GM18511 (cell line): ENCODE results near the gene CES2.
A peak's percentile ranks its signal among the peaks of the same experiment; 100 is the strongest.
"Not testable (repeated sequence)": the region's sequence is repeated elsewhere in the genome, so short reads cannot be mapped to it uniquely, and the experiment has no call there.

Source experiments
- ATAC-seq: cut with Tn5 transposase; IDR thresholded peaks from one replicate; pipeline ENCODE4 v1.9.1; 2021; ENCODE audit warnings: mild to moderate bottlenecking, moderate library complexity; ENCODE audit not compliant: unreplicated experiment

CES2 gene, protein sequence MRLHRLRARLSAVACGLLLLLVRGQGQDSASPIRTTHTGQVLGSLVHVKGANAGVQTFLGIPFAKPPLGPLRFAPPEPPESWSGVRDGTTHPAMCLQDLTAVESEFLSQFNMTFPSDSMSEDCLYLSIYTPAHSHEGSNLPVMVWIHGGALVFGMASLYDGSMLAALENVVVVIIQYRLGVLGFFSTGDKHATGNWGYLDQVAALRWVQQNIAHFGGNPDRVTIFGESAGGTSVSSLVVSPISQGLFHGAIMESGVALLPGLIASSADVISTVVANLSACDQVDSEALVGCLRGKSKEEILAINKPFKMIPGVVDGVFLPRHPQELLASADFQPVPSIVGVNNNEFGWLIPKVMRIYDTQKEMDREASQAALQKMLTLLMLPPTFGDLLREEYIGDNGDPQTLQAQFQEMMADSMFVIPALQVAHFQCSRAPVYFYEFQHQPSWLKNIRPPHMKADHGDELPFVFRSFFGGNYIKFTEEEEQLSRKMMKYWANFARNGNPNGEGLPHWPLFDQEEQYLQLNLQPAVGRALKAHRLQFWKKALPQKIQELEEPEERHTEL

GRCh38 chr16:66935314-66936011 is at the start of gene CES2:
Gene CES2 (plus strand): TSS chr16:66935516. CDS start chr16:66935636, 120 bp downstream.
- no peak for ATAC-seq

DNA sequence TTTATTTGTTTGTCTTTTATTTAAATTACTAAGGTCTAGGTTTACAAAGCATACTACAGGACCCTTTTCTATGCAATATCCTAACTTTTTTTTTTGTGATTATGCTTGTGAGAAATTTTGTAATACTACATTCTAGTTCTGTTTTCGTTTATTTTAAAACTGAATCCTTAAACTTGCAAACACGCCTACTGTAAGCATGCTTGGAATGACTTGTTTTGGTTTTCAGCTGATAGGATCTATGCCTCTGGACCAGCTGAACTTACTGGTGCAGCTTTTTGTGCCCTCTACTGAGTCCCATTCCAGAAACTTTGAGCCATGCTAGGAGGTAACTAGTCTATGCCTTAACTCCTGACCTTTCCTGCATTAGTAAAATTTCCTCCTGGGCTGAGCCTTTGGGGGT is 49.0 kb upstream of the CES2 start:
- no peak for ATAC-seq

DNA sequence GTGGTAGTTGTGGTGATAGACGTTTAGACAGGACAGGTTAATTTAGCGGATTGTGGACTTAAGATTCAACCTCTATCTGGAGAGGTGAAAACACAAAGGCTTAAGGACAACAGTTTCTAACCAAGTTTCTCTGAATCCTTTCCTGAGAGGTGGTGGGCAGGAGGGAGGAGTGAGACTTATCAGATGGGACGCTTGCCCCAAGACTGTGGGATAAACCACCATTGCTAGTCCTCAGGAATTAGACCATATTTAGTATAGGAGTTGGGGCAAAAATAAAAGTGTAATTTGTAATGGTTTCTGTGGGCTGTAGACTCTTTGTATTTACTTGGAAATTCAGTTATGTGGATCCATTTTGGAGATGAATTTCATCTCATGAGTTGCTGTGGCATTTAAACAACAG is 48.4 kb upstream of the CES2 start:
- no peak for ATAC-seq

DNA sequence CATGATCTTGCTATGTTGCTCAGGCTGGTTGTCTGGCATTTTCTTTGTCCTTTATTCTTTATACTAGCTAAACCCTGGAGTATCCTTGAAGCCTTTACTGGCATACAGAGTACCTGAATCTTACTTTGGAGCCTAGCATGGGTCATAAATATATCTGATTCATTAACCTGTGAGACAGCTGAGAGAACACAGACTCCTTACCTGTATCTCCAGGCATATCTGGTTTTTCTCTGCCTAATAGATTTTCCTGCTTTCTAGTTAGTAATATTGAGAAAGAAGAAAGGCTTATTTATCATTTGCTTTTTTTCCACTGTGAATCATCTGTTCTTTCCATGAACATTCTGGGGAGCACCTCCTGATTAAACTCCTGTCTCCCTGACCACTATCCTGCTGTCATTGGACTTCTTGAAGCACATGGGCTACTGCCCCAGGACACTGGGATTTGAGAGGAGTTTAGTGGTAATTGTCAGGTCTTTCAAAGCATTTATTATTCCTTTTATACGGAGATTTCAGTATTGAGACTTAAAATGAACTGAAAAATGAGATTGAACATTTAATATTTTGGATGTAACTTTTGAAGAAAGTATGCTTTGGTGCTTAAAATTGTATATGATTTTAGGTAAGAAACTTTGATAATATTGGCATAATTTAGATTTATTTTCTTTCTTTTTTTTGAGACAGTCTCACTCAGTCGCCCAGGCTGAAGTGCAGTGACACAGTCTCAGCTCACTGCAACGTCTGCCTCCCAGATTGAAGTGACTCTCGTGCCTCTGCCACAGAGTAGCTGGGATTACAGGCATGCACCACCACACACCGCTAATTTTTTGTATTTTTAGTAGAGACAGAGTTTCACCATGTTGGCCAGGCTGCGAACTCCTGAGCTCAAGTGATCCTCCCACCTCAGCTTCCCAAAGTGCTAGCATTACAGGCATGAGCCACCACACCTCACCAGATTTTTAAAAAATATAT is 46.4 kb upstream of the CES2 start:
- no peak for ATAC-seq

- ATAC-seq = no peak
Observed at GRCh38 chr16:66889622-66890021, 45.7 kb upstream of the CES2 start.

GRCh38 chr16:66890799-66891198 is 44.5 kb upstream of the CES2 start:
- ATAC-seq = no peak

GRCh38 chr16:66891360-66891759 is 44.0 kb upstream of the CES2 start:
- no peak for ATAC-seq

GRCh38 chr16:66891797-66892196 is 43.5 kb upstream of the CES2 start:
- ATAC-seq = no peak

DNA sequence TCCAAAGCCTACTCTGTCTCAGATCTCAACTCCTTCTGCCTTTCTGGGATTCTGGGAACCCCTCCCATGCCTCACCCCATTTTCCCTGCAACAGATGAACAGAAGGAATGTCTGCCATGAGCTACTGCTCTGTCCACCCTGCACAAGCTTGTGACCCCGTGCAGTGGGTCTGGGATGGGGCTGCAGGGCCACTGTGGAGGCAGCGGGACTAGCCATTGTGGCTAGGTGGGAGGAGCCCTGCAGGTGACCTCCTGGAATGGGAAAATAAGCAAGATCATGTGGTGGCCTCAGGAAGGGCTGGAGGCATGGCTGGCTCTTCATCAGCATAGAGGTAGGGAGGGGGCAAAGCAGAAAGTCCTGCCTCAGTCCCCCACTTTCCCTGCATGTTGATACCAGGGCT is 41.3 kb upstream of the CES2 start:
- ATAC-seq = no peak

DNA sequence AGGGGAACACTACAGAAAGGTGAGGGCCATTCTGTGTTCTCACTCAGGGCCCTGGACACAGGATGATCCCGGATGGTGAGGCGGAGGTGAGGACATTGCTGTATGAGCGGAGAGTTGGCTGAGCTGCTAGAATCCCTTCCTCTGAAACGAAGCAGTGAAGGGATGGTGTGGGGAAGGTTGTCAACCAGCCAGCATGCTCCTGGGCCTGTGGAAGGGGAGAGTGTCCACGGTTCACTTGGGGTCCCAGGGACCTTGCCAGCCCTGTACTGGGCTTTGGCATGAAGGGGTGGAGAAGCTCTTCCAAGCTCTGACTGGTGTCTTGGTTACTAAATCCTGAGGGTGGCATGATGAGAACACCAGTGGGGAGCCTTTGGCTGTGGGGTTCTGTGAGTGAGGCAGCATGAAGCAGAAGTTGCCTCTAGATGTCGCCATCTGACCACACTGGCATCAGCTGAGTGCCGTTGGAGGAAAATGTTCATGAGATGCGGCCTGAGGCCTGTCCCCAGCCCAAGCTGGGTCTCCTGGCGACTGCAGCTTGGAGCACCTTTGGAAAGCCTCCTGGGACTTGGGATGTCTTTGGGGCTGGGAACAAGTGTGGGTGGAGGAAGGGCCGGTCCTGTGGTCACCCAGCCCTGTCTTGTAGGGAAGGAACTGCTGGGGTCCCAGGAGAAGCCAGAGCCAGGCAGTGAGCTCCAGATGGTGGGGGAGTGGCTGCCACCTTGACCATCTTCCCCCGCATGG is 40.2 kb upstream of the CES2 start:
- ATAC-seq = peak; percentile 59

- no peak for ATAC-seq
Observed at GRCh38 chr16:66895689-66895979, 39.7 kb upstream of the CES2 start.

DNA sequence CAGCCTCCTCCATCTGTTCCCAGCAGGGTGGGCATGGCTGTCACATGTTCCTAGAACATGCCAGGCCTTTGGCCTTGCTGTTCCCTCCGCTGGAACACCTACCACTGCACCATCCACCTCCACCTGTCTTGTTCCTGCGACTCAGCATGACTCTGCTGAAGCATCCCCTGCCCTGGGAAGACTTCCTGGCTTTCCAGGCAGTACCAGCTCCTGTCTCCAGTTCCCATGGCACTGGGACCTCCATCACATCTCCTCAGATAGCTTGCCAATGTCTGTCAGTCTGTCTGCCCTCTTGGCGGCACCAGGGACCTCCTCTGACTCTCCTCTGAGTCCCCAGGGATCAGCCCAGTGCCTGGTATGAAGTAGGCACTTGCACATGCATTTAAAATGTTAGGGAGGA is 39.3 kb upstream of the CES2 start:
- ATAC-seq = no peak

DNA sequence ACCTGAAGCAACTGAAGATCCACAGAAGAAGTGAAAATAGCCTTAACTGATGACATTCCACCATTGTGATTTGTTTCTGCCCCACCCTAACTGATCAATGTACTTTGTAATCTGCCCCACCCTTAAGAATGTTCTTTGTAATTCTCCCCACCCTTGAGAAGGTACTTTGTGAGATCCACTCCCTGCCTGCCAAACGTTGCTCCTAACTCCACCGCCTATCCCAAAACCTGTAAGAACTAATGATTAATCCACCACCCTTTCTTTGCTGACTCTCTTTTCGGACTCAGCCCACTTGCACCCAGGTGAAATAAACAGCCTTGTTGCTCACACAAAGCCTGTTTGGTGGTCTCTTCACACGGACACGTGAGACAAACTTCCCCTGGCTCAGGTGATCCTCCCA is 38.6 kb upstream of the CES2 start:
- ATAC-seq = not testable (repeated sequence)

- no peak for ATAC-seq
Observed at GRCh38 chr16:66898207-66898606, 37.1 kb upstream of the CES2 start.

DNA sequence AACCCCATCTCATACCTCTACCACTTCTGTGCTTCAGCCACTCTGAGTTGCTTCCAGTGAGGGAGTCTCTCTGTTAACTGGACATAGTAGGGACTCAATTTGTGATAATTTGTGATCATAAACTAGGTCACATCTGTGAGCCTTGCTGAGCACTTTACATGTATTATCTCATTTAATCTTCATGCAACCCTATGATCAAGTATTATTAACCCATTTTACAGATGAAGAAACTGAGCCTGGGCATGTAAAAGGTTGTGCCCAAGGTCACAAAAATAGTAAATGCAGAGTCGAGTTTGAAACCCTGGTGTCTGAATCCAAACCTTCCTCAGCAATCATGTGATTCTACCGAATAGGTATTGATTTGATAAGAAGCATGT is 36.4 kb upstream of the CES2 start:
- no peak for ATAC-seq

DNA sequence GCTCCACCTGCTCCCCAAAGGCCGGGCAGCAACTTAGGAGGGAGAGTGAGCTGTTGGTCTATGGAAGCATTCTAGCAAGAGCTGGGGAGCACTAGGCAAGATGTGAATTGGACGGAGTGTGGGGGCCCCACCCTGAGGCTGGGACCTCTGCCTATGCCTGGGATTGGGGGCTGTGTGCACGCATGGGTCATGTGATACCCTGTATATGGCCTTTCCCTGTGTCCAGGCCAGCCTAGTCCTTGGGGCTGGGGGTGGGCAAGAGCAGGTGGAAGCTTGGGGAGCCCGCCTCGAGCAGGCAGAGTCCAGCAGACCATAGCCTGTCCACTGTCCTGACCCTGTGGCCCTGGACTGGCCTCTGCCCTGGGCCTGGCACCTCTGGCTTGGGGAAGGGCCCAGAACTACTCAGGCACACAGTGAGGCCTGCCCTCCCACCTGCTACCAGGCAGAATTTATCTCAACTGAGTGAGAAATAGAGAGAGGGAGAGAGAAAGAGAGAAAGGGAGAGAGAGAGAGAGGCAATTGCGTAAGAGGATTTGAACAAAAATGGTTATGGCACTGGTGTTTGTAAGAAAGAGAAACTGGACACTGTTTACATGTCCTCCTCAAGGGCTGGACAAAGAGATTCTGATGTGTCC is 35.9 kb upstream of the CES2 start:
- ATAC-seq = no peak

GRCh38 chr16:66899945-66900710 is 35.2 kb upstream of the CES2 start:
- ATAC-seq = no peak

GRCh38 chr16:66900721-66901441 is 34.4 kb upstream of the CES2 start:
- no peak for ATAC-seq

- no peak for ATAC-seq
Observed at GRCh38 chr16:66901626-66902025, 33.7 kb upstream of the CES2 start.
